HepG2 (cell line): ENCODE measurements around the gene ZNF184. TPM values are rescaled to one million over a fixed set of nuclear protein-coding genes. Genes with fewer than 3 reads are reported as not detected.

Experiments used
- BCLAF1 ChIP-seq: fragments of 450-650 bp; IDR thresholded peaks from 2 replicates; pipeline ENCODE4 v1.6.1; 2017; ENCODE audit warnings: mild to moderate bottlenecking
- BORCS8-MEF2B ChIP-seq: sonication (generic); formaldehyde crosslinking; IDR thresholded peaks from 2 replicates; pipeline ENCODE4 v1.8.0; 2022; ENCODE audit warnings: mild to moderate bottlenecking, missing genetic modification reagents
- CENPT ChIP-seq: sonication (generic); formaldehyde crosslinking; IDR thresholded peaks from 2 replicates; pipeline ENCODE4 v1.8.0; 2022; ENCODE audit warnings: low read depth, mild to moderate bottlenecking, moderate library complexity, missing genetic modification reagents
- GFI1 ChIP-seq: sonication (generic); formaldehyde crosslinking; IDR thresholded peaks from 2 replicates; pipeline ENCODE4 v1.5.0; 2020; ENCODE audit warnings: missing genetic modification reagents, mild to moderate bottlenecking, borderline replicate concordance
- HNRNPK ChIP-seq: fragments of 200-400 bp; formaldehyde crosslinking; IDR thresholded peaks from 2 replicates; pipeline ENCODE4 v1.6.1; 2018; ENCODE audit warnings: low read length, low read depth, moderate library complexity, mild to moderate bottlenecking; ENCODE audit not compliant: poor library complexity, severe bottlenecking
- KLF11 ChIP-seq: IDR thresholded peaks from 2 replicates; pipeline ENCODE4 v1.6.1; 2016; ENCODE audit warnings: missing compliant biosample characterization
- KLF9 ChIP-seq: IDR thresholded peaks from 2 replicates; pipeline ENCODE4 v1.6.1; 2016; ENCODE audit warnings: low read depth
- PRMT3 ChIP-seq: sonication (generic); formaldehyde crosslinking; IDR thresholded peaks from 2 replicates; pipeline ENCODE4 v1.8.1; 2022; ENCODE audit warnings: low read depth, mild to moderate bottlenecking, moderate library complexity, missing genetic modification reagents, borderline replicate concordance
- RNF2 ChIP-seq: fragments of 450-650 bp; conservative IDR thresholded peaks from 2 replicates; pipeline ENCODE4 v1.6.1; 2016; ENCODE audit warnings: low read depth
- SETDB1 ChIP-seq: sonication (generic); formaldehyde crosslinking; IDR thresholded peaks from 2 replicates; pipeline ENCODE4 v1.5.1; 2020; ENCODE audit warnings: missing genetic modification reagents, mild to moderate bottlenecking, borderline replicate concordance
- SSRP1 ChIP-seq: IDR thresholded peaks from 2 replicates; pipeline ENCODE4 v1.6.1; 2016; ENCODE audit warnings: control low read depth
- TP53 ChIP-seq: sonication (generic); formaldehyde crosslinking; conservative IDR thresholded peaks from 2 replicates; pipeline ENCODE4 v1.4.0; 2020; ENCODE audit warnings: missing genetic modification reagents
- UBTF ChIP-seq: sonication (generic); formaldehyde crosslinking; IDR thresholded peaks from 2 replicates; pipeline ENCODE4 v1.4.0; 2020; ENCODE audit warnings: mild to moderate bottlenecking, missing genetic modification reagents
- ZBTB42 ChIP-seq: sonication (generic); formaldehyde crosslinking; IDR thresholded peaks from 2 replicates; pipeline ENCODE4 v1.5.0; 2020; ENCODE audit warnings: mild to moderate bottlenecking, missing genetic modification reagents
- ZFP41 ChIP-seq: sonication (generic); formaldehyde crosslinking; IDR thresholded peaks from 2 replicates; pipeline ENCODE4 v1.4.0; 2020; ENCODE audit warnings: mild to moderate bottlenecking, missing genetic modification reagents, borderline replicate concordance
- ZNF17 ChIP-seq: sonication (generic); formaldehyde crosslinking; IDR thresholded peaks from 2 replicates; pipeline ENCODE4 v1.5.0; 2020; ENCODE audit warnings: mild to moderate bottlenecking, missing genetic modification reagents
- ZNF24 ChIP-seq: fragments of 450-650 bp; IDR thresholded peaks from 2 replicates; pipeline ENCODE4 v1.6.1; 2017; ENCODE audit warnings: antibody characterized with exemption, mild to moderate bottlenecking
- ZNF282 ChIP-seq: fragments of 450-650 bp; IDR thresholded peaks from 2 replicates; pipeline ENCODE4 v1.6.1; 2018; ENCODE audit not compliant: partially characterized antibody
- ZNF333 ChIP-seq: sonication (generic); formaldehyde crosslinking; IDR thresholded peaks from 2 replicates; pipeline ENCODE4 v1.4.0; 2020; ENCODE audit warnings: mild to moderate bottlenecking, missing genetic modification reagents, borderline replicate concordance
- ZNF382 ChIP-seq: sonication (generic); formaldehyde crosslinking; IDR thresholded peaks from 2 replicates; pipeline ENCODE4 v1.5.0; 2020; ENCODE audit warnings: missing genetic modification reagents, mild to moderate bottlenecking, borderline replicate concordance
- ZNF460 ChIP-seq: sonication (generic); formaldehyde crosslinking; IDR thresholded peaks from 2 replicates; pipeline ENCODE4 v1.5.1; 2020; ENCODE audit warnings: missing genetic modification reagents, mild to moderate bottlenecking, borderline replicate concordance
- ZNF530 ChIP-seq: sonication (generic); formaldehyde crosslinking; IDR thresholded peaks from 2 replicates; pipeline ENCODE4 v1.5.0; 2020; ENCODE audit warnings: low read depth, mild to moderate bottlenecking, missing genetic modification reagents
- ZNF563 ChIP-seq: sonication (generic); formaldehyde crosslinking; IDR thresholded peaks from 2 replicates; pipeline ENCODE4 v1.8.0; 2022; ENCODE audit warnings: mild to moderate bottlenecking, moderate library complexity, missing genetic modification reagents
- ZNF567 ChIP-seq: sonication (generic); formaldehyde crosslinking; IDR thresholded peaks from 2 replicates; pipeline ENCODE4 v1.8.1; 2023; ENCODE audit warnings: mild to moderate bottlenecking, missing genetic modification reagents, borderline replicate concordance
- ZNF75D ChIP-seq: sonication (generic); formaldehyde crosslinking; IDR thresholded peaks from 2 replicates; pipeline ENCODE4 v1.8.1; 2023; ENCODE audit warnings: missing genetic modification reagents, mild to moderate bottlenecking, borderline replicate concordance
- ZNF883 ChIP-seq: sonication (generic); formaldehyde crosslinking; IDR thresholded peaks from 2 replicates; pipeline ENCODE4 v1.5.1; 2020; ENCODE audit warnings: mild to moderate bottlenecking, missing genetic modification reagents; ENCODE audit errors: not compliant biosample characterization
- polyA plus RNA-seq, 8 experiments: library from polyadenylated mRNA; depleted of rRNA in 3 of 8; stranded (reverse) in 7 of 8; unstranded in 1 of 8; fragments of >200 nt; fragmentation: Illumina TruSeq in 4 of 8; extraction: Trizol in 4 of 8; gene quantifications; 2 replicates each; pipeline versions ENCODE4 v1.2.1 to v1.2.3, GENCODE V29; 2011 to 2016; ENCODE audit warnings: low read depth in 4 of 8, missing spikeins in 1 of 8, mixed read lengths in 1 of 8; ENCODE audit not compliant: insufficient read depth in 1 of 8
- total RNA-seq, 5 experiments: library from RNA; depleted of rRNA; stranded (reverse); fragments of >200 nt; fragmentation: Illumina TruSeq; extraction: Trizol; gene quantifications; 2 replicates each; pipeline ENCODE4 v1.2.3, GENCODE V29; 2016; ENCODE audit warnings: low read depth in 1 of 5

The ZNF184 gene
- total and polyA plus RNA-seq, 2 of the 13 experiments (the other 11 are each of a cell fraction or from before 2014, with no cell fraction given): 2.1 to 10.1 TPM

GRCh38 chr6:27472617-27473400, at the start of gene ZNF184 (continued):
- TF ChIP-seq ZNF567 (CRISPR knock-in tag) (peak; percentile 76; the same call in 1 of the 2 replicates), RNF2 (0 out of 2 replicates have a peak, but pooled peaks have one; percentile 43), BCLAF1 (no peak), SSRP1 (CRISPR knock-in tag) (no peak), ZNF17 (no peak), ZNF460 (CRISPR knock-in tag) (no peak), KLF11 (CRISPR knock-in tag) (peak; percentile 97), SETDB1 (no peak), UBTF (CRISPR knock-in tag) (peak; percentile 78), ZFP41 (no peak), HNRNPK (no peak), ZBTB42 (CRISPR knock-in tag) (no peak; the same call in 1 of the 2 replicates), ZNF282 (no peak), KLF9 (CRISPR knock-in tag) (no peak), GFI1 (peak; percentile 55; the same call in 1 of the 2 replicates), ZNF563 (no peak; the same call in none of the 2 replicates), ZNF75D (CRISPR knock-in tag) (no peak), ZNF382 (CRISPR knock-in tag) (no peak), ZNF883 (CRISPR knock-in tag) (peak; percentile 65), BORCS8-MEF2B (CRISPR knock-in tag) (peak; percentile 83; the same call in 1 of the 2 replicates), TP53 (peak; percentile 38; the same call in 1 of the 2 replicates), ZNF530 (CRISPR knock-in tag) (no peak), CENPT (no peak; the same call in 1 of the 2 replicates), ZNF333 (peak; percentile 23; the same call in 1 of the 2 replicates), ZNF24 (peak; percentile 76), PRMT3 (CRISPR knock-in tag) (no peak)
